ENCODE measurements around the gene CGRRF1. TPM values are rescaled to one million over a fixed set of nuclear protein-coding genes. Genes with fewer than 3 reads are reported as not detected.
A peak's percentile ranks its signal among the peaks of the same experiment; 100 is the strongest.

The CGRRF1 gene, protein sequence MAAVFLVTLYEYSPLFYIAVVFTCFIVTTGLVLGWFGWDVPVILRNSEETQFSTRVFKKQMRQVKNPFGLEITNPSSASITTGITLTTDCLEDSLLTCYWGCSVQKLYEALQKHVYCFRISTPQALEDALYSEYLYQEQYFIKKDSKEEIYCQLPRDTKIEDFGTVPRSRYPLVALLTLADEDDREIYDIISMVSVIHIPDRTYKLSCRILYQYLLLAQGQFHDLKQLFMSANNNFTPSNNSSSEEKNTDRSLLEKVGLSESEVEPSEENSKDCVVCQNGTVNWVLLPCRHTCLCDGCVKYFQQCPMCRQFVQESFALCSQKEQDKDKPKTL
- polyA plus RNA-seq (ENCODE audit: insufficient read length in 3 of 3) = 10 to 100 TPM; 28.0 to 37.4 (median 30.0) TPM
- long read RNA-seq, donor 1, transcript CGRRF1-201 (6 exons, 2,057 nt) = major isoform, 9 of 9 reads
- long read RNA-seq, donor 1, partial matches to known transcripts = 0 of 9 reads
- long read RNA-seq, donor 1, other reads (novel, unspliced or antisense) = 0 of 9 reads
- long read RNA-seq, donor 2, transcript CGRRF1-201 (6 exons, 2,057 nt) = major isoform, 7 of 12 reads
- long read RNA-seq, donor 2, partial matches to known transcripts = 0 of 12 reads
- long read RNA-seq, donor 2, other reads (novel, unspliced or antisense) = 0 of 12 reads
- long read RNA-seq, donor 3, transcript CGRRF1-201 (6 exons, 2,057 nt) = major isoform, 7 of 8 reads
- long read RNA-seq, donor 3, partial matches to known transcripts = 0 of 8 reads
- long read RNA-seq, donor 3, other reads (novel, unspliced or antisense) = 0 of 8 reads
- long read RNA-seq, donor 4, transcript CGRRF1-201 (6 exons, 2,057 nt) = major isoform, 10 of 11 reads
- long read RNA-seq, donor 4, partial matches to known transcripts = 0 of 11 reads
- long read RNA-seq, donor 4, other reads (novel, unspliced or antisense) = 0 of 11 reads
- long read RNA-seq, donor 5 = 0 reads
- long read RNA-seq, donor 6, transcript CGRRF1-201 (6 exons, 2,057 nt) = major isoform, 7 of 9 reads
- long read RNA-seq, donor 6, partial matches to known transcripts = 0 of 9 reads
- long read RNA-seq, donor 6, other reads (novel, unspliced or antisense) = 0 of 9 reads
- long read RNA-seq, donor 7, transcript CGRRF1-201 (6 exons, 2,057 nt) = major isoform, 14 of 15 reads
- long read RNA-seq, donor 7, partial matches to known transcripts = 0 of 15 reads
- long read RNA-seq, donor 7, other reads (novel, unspliced or antisense) = 0 of 15 reads
- long read RNA-seq, donor 8 = 0 reads
- long read RNA-seq, donor 9, transcript CGRRF1-201 (6 exons, 2,057 nt) = major isoform, 15 of 17 reads
- long read RNA-seq, donor 9, partial matches to known transcripts = 0 of 17 reads
- long read RNA-seq, donor 9, other reads (novel, unspliced or antisense) = 0 of 17 reads
- long read RNA-seq, donor 10, transcript CGRRF1-201 (6 exons, 2,057 nt) = major isoform, 13 of 14 reads
- long read RNA-seq, donor 10, partial matches to known transcripts = 0 of 14 reads
- long read RNA-seq, donor 10, other reads (novel, unspliced or antisense) = 0 of 14 reads
- long read RNA-seq, donor 11, transcript CGRRF1-201 (6 exons, 2,057 nt) = major isoform, 7 of 7 reads
- long read RNA-seq, donor 11, partial matches to known transcripts = 0 of 7 reads
- long read RNA-seq, donor 11, other reads (novel, unspliced or antisense) = 0 of 7 reads
- long read RNA-seq, donor 12, transcript CGRRF1-201 (6 exons, 2,057 nt) = major isoform, 6 of 91 reads
- long read RNA-seq, donor 12, partial matches to known transcripts = 7 of 91 reads
- long read RNA-seq, donor 12, other reads (novel, unspliced or antisense) = 78 of 91 reads
- long read RNA-seq, donor 13 = 0 reads
- long read RNA-seq, donor 14, transcript CGRRF1-201 (6 exons, 2,057 nt) = major isoform, 8 of 8 reads
- long read RNA-seq, donor 14, partial matches to known transcripts = 0 of 8 reads
- long read RNA-seq, donor 14, other reads (novel, unspliced or antisense) = 0 of 8 reads
- long read RNA-seq, donor 15, partial matches to known transcripts = 0 of 2 reads
- long read RNA-seq, donor 15, other reads (novel, unspliced or antisense) = 0 of 2 reads
- long read RNA-seq, donor 16, transcript CGRRF1-201 (6 exons, 2,057 nt) = major isoform, 40 of 42 reads
- long read RNA-seq, donor 16, partial matches to known transcripts = 0 of 42 reads
- long read RNA-seq, donor 16, other reads (novel, unspliced or antisense) = 0 of 42 reads

DNA sequence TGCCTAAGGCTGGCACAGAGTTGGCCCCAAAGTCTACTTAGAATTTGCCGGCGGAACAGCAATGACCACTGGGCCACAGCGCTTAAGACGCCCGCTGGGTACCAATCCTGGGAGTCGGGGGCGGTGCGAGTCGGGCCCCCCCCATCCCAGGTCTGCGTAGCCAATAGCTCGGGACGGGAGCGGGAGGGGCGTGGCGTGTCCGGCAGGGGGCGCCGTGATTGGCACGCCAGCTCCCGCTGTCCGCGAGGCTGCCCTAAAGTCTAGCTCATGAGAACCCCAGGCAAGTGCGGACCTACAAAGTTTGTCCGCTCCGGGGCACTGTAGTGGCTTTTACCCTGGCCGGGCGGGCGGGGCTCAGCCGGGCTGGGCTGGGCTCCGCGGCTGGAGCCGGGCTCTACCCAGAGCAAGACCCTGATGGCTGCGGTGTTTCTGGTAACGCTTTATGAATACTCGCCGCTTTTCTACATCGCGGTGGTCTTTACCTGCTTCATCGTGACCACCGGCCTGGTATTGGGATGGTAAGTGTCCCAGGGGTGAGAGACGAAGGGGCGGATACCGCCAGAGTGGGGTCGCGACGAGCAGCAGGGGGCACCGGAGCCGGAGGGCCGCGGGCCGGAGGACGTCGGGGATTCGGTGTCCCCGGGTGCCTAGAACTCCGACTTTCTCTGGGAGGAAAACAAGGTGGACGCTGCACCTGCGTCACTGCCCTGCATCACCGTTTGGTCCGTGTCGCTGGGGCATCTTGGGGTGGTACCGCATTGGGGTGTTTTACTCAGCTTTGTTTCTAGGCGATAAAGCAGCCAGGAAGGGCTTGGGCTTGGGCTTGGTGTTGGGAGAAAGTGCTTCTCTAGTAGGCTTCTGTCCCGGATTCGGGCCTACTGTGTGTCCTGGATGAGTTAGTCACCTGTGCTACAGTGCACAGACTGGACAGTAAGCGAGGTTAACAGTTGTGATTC, at the start of gene CGRRF1:
Gene CGRRF1 (plus strand): TSS at position 361 of the 956 bp plus-strand sequence. CDS start 54 bp downstream, at position 415.
- DNase-seq (ENCODE audit: extremely low read depth in 1 of 11, low read depth in 9 of 11, low spot score in 4 of 11) = peak; percentile 94 to 99 (median 98)

DNA sequence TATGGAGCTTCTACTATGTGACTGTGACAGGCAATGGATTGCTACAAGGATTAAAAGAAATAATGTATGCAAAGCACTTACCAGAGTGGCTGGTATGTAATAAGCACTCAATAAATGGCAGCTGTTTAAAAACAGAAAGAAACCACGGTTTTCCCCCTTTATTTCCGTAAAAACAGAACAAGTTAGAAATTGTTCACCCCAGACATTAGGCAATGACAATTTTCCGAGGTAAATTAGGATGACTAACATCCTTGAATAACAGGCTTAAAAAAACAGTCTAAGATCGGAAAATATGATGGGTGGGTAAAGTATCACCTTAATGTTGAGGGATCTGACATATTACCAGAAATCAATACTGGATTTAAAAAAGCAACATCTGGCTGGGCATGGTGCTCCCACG, 47.7 kb upstream of the CGRRF1 start:
- DNase-seq (ENCODE audit: extremely low read depth in 1 of 11, low read depth in 9 of 11, low spot score in 4 of 11) = no peak

DNA sequence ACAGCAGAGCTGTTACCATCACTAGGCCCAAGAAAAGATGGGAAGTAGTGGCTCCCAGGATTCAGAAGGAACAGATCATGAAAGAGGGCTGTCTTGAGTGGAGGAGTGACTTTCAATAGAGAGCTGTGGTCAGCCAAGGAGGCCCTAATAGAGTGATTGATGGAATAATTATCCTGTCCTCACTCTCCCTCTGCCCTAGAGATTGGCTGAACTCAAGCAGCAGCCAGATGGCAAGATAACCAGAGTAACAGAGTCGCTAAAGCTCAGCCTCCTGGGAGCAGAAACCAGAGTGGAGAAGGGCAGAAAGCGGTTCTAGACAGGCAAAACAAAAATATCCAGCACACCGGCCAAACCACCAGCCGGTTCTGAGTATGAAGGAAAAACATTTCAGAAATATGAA, 44.1 kb upstream of the CGRRF1 start:
- no peak for DNase-seq (ENCODE audit: extremely low read depth in 1 of 11, low read depth in 9 of 11, low spot score in 4 of 11)

DNA sequence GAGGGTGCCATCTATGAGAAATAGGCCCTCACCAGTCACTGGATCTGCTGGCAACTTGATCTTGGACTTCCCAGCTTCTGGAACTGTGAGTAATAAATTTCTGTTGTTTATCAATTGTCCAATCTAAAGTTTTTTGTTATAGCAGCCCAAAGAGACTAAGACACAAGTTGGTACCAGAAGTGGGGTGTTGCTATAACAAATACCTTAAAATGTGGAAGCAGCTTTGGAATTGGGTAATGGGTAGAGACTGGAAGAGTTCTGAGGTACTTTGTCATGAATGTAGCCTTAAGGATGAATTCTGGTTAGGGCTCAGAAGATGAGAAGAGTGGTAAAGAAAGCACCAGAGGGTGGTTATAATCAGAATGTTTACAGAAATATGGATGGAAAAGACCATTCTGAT, 42.4 kb upstream of the CGRRF1 start:
- no peak for DNase-seq (ENCODE audit: extremely low read depth in 1 of 11, low read depth in 9 of 11, low spot score in 4 of 11)

DNA sequence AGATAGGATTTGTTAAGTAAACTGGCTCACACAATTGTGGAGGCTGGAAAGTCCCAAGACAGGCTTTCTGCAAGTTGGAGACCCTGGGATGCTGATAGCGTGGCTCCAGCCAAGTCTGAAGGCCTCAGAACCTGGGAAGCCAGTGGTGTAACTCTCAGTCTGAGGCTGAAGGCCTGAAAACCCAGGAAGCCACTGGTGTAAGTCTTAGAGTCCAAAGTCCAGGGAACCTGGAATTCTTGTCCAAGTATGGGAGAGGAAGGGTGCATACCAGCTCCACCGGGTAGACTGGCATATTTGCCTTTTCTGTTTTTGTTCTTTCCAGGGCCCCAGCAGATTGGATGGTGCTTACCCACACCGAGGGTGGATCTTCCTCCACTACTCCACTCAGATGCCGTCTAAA, 39.0 kb upstream of the CGRRF1 start:
- no peak for DNase-seq (ENCODE audit: extremely low read depth in 1 of 11, low read depth in 9 of 11, low spot score in 4 of 11)

DNA sequence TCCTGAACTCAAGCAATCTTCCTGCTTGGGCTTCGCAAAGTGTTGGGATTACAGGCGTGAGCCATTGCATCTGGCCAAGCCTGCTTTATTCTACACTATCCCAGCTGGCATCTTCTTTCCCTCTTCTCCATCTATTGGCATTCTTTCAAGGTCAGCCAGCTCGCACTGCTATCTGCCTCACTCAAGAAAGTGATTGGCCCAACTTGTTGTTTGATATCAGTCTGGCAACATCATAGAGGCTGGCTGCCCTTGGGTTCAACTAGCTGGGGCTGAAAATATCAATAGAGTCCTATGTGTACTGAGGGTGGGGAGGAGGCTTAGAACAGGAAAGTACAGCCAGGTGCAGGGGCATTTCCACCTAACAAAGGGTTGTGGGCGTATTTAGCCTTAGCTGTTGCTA, 38.1 kb upstream of the CGRRF1 start:
- no peak for DNase-seq (ENCODE audit: extremely low read depth in 1 of 11, low read depth in 9 of 11, low spot score in 4 of 11)

DNA sequence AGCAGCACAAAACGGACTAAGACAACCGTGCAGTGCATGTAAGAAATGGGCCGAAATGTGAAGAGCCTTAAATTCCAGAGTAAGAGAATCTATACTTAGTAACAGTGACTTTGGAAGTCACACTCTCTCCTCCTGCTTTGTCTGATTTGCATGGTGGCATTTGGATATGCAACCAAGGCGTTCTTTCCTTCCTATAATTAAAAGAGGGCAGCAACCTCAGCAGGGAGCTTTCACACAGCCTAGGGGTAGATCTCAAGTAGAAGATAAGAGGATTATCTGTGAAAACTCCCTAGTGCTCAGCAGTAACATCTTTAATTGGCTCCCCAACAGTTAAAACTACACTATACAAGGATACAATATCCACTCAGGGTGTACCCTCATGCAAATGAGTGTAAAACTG, 37.4 kb upstream of the CGRRF1 start:
- DNase-seq (ENCODE audit: extremely low read depth in 1 of 11, low read depth in 9 of 11, low spot score in 4 of 11) = no peak

DNA sequence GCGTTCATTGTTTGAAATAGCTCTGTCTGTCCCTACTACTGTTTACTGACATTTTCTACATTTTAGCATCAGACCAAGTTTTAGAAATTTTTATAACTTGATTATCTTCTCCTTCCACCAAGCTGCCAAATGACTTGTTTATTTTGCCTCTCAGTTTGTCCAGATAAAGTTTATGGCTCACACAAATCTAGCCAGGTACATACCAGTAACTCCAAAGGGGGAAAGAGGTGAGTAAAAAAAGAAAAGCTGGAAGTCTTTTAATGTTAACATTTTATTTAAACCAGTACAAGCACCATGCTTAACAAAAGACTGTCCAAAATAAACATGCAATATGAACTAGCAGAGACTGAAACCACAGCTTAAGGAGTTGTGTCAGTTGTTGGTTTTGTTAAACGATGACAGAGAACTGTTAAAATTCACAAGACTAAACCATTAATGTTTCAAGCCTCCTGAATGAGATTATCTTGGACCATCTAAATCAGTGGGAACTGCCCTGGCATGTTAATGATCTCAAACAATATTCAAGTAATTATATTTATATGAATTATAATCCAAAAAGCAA, 35.4 kb upstream of the CGRRF1 start:
- no peak for DNase-seq (ENCODE audit: extremely low read depth in 1 of 11, low read depth in 9 of 11, low spot score in 4 of 11)

DNA sequence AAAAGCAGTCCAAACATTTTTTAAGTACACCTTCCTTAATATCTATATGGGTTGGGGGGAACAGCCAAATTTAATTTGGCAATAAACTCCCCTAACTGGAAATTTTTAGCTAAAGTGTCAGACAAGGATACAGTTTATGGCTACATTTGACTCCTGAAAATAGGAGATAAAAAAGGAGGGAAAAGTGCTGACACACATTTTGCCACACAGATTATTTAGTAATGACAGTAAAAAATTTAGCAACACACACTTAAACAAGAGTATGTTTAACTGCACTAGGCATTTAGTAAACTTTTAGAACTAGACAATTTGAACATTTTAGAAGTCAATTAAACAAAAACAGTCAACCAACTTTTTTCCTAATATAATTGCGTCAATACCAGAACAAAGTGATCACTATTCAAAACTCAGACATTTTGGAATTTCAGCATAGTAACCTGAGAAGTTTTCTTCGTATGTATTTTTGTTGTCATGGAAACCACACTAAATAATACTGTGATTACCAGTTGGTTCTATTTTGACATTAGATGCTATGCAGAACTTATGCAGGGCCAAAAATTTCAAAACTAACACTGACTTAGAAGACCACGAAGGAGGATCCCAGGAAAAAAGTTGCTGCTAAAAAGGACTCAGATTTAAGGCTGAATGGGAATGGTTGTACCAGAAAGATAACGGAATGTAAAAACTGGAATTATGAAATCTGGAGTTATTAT, 34.4 kb upstream of the CGRRF1 start:
- no peak for DNase-seq (ENCODE audit: extremely low read depth in 1 of 11, low read depth in 9 of 11, low spot score in 4 of 11)

DNA sequence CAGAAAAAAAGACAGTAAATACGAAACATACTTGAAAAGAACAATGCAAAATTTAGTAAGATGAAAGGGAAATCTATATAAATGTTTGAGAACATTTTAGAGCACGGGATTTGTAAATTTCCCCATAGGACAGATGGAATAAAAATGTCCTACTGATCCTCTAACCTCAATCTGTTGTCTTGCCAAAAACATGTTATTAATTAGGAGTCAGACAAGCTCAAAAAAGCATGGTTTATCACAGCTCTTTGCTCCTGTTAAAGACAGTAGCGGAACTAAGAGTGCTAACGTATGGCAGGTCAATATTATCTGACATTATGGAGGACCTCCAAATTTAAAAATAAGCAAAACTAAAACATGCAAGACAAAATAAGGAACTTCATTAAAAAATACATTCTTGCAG, 33.8 kb upstream of the CGRRF1 start:
- no peak for DNase-seq (ENCODE audit: extremely low read depth in 1 of 11, low read depth in 9 of 11, low spot score in 4 of 11)

DNA sequence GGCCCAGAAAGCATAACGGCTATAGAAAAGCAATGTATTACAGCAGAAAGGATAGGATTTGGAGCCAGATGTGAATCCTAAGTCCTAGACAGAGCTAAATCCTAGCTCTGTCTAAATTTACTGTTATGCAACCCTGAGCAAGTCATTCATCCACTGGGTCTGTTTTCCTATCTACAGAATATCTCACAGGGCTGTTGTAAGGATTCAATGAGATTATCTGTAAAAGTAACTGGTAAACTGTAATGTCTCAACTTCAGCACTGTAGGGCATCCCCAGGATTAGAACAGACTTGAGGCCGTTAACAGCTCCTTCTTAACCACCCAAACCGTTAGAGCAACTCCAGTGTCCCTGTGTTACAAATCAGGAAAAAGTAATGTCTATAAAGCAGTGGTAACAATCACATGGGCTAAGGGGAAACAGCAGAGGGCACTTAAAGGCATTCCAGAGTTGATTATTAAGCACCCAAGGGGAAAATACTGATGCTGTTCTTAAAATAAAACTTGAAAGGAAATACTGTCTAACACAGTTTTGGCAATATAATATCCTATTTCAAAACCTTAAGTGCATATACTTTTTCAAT, 31.0 kb upstream of the CGRRF1 start:
- DNase-seq (ENCODE audit: extremely low read depth in 1 of 11, low read depth in 9 of 11, low spot score in 4 of 11) = no peak

DNA sequence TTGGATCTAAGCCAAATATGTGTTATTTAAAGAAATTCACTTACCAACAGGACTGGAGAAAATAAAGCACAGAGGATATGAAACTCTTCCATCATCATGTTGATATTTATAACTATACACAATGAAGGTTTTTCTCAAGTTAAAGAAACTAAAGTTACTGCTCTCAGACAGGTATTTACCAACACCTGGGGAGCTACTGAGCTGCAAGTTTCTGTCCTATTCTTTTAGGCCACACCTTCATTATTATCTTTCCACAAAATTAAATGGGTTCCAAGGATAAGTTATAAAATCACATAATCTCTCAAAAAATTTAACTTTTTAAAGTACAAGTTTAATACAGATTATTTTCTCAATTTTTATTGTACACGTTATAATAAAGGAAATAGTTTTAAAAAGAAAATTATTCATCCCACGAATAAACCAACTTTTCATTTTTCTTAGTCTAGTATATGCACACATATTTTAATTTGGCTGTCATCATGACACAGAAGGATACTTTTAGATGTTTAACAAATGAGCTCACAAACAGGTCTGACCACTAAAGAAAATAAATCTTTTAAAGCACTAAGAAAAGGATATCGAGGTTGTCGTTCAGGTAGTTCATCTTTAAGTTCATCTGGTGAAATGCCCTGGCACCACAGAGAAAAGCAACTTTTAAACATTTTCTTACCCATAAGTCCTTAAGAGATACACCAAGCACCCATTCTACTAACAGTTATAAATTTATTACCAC, 28.7 kb upstream of the CGRRF1 start:
- no peak for DNase-seq (ENCODE audit: extremely low read depth in 1 of 11, low read depth in 9 of 11, low spot score in 4 of 11)

DNA sequence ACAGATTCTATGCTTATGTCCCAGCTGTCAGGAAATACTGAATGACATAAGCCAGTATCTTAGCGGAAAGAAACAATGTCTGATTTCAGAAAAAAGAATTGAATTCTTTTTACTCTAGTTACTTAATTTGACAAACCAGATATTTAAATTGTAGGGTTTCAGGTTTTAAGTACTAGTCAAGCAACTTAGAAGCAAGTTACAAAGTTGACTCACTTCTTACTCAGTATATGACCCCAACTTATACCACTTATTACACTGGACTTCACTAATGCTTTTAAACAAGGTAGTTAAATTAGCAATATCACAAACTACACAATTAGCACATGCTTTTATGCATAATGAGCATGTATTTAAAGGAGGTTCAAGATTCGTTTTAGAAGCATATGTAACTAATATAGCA, 28.0 kb upstream of the CGRRF1 start:
- no peak for DNase-seq (ENCODE audit: extremely low read depth in 1 of 11, low read depth in 9 of 11, low spot score in 4 of 11)

DNA sequence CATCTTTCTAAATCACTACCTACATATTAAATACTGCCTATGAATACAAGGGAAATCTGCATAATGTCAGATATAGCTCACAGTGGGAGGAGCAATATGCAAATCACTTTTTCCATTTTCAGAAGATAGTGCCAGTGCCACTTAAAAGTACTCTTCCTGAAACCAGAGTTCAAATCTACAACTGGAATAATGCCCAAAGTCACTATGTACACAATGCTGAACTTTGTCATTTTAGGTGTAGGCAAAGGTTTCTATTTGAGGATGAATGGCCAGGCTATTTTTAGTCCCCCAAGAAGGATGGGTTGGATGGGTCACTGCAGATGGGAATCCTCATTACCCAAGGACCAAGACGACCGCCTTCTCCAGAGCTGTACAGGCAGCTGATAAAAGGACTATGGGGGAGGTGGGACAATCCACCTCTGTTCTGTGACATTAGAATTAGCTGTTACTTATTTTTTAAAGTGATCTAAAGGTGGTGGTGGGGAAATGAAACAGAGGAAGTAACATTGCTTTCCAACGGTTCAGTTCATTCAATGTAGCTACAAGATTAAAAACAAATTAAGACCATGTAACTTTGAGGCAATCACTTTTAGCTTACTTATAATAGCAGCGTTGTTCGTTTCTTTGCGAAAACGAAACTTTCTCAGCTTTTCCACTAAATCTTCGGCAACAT, 26.5 kb upstream of the CGRRF1 start:
- no peak for DNase-seq (ENCODE audit: extremely low read depth in 1 of 11, low read depth in 9 of 11, low spot score in 4 of 11)
